GM10248 (cell line): ENCODE data around the gene NTPCR.

Experiments
- CTCF ChIA-PET: fragments of 300-600 bp; sonication (Branson Sonifier 250); formaldehyde crosslinking; extraction: SDS; loops from one replicate; lab custom pipeline; 2021; ENCODE audit warnings: antibody characterized with exemption; lab: Yijun Ruan, JAX
- POLR2A ChIA-PET: fragments of 350-650 bp; sonication (Branson Sonifier 250); formaldehyde crosslinking; extraction: SDS; loops from one replicate; lab custom pipeline; 2020; ENCODE audit warnings: antibody characterized with exemption; lab: Yijun Ruan, JAX
- DNase-seq: peaks from one replicate; pipeline ENCODE4 v3.0.0; 2012; ENCODE audit errors: extremely low spot score
- TF ChIP-seq, protein P1 (sequence below): IDR thresholded peaks from 2 replicates; pipeline ENCODE4 v1.5.1; 2012; ENCODE audit warnings: mild to moderate bottlenecking, low read depth; ENCODE audit errors: extremely low read depth, missing control alignments, control extremely low read depth

Gene NTPCR

DNA sequence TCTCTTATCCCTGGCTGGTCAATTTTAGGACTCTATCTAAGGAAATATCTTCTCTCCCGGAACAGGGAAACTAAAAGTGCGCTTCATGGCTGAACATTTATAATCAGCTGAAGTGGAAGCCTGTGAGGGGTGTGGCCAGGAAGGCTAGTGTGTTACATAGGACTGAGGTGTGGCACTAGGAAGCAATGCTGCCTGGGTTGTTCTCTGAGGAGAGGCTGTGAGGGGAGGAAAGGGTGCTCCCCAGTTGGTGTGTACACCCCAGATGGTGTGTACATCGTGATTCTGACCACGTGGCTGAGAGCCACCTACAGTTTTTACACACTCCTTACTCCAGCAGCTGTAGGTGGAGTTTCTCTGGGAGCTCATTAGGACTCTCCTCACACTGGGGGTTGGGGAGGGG lies 16.3 kb downstream of the NTPCR start:
- ChIA-PET CTCF (interaction anchor here (2.4 to 8.9 kb wide), 2 partner anchors 13 to 26 kb away, joined by 5 to 74 read pairs; no protein-coding TSS in a partner anchor), POLR2A (no interaction called here)
- TF ChIP-seq, protein P1, sequence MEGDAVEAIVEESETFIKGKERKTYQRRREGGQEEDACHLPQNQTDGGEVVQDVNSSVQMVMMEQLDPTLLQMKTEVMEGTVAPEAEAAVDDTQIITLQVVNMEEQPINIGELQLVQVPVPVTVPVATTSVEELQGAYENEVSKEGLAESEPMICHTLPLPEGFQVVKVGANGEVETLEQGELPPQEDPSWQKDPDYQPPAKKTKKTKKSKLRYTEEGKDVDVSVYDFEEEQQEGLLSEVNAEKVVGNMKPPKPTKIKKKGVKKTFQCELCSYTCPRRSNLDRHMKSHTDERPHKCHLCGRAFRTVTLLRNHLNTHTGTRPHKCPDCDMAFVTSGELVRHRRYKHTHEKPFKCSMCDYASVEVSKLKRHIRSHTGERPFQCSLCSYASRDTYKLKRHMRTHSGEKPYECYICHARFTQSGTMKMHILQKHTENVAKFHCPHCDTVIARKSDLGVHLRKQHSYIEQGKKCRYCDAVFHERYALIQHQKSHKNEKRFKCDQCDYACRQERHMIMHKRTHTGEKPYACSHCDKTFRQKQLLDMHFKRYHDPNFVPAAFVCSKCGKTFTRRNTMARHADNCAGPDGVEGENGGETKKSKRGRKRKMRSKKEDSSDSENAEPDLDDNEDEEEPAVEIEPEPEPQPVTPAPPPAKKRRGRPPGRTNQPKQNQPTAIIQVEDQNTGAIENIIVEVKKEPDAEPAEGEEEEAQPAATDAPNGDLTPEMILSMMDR, result no peak
- DNase-seq, result no peak

GRCh38 chr1:232968391-232968790 lies 18.0 kb downstream of the NTPCR start:
- TF ChIP-seq, protein P1, result no peak
- CTCF ChIA-PET, result interaction anchor here (1.7 to 8.9 kb wide), 3 partner anchors 8 to 24 kb away, joined by 5 to 74 read pairs (median 5); no protein-coding TSS in a partner anchor
- no peak for DNase-seq
- POLR2A ChIA-PET, result no interaction called here

DNA sequence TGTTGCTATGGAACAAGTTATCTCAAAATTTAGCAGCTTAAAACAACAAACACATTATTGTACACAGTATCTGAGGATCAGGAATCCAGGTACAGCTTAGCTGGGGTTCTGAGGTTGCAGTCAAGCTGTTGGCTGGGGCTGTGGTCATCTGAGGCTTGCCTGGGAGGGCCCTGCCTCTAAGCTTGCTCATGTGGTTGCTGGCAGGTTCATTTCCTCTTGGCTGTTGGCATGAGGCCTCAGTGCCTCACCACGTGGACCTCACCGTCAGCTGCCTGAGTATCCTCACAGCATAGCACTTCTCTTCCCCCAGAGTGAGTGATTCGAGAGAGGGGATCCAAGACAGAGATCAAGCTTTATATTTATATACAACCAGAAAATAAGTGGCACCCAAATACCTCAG lies 18.6 kb downstream of the NTPCR start:
- DNase-seq, result no peak
- TF ChIP-seq, protein P1, result no peak
- ChIA-PET POLR2A (no interaction called here), CTCF (interaction anchor here (1.7 to 8.9 kb wide), 3 partner anchors 8 to 23 kb away, joined by 5 to 74 read pairs (median 5); no protein-coding TSS in a partner anchor)

DNA sequence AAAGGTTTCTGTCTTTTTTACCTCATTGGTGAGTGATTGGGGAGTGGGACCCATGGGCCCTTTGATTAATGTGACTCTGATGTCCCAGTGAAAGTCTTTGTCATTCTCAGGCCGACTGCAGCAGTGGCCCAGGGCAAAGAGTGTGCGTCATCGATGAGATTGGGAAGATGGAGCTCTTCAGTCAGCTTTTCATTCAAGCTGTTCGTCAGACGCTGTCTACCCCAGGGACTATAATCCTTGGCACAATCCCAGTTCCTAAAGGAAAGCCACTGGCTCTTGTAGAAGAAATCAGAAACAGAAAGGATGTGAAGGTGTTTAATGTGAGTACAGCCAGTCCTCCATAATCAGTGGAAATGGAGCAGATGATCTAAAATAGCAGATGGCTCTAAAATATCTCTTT lies 19.4 kb downstream of the NTPCR start:
- TF ChIP-seq, protein P1, result no peak
- POLR2A ChIA-PET, result no interaction called here
- CTCF ChIA-PET, result interaction anchor here (8.9 kb wide), 1 partner anchor 16 kb away, joined by 74 read pairs; no protein-coding TSS in a partner anchor
- DNase-seq, result no peak

DNA sequence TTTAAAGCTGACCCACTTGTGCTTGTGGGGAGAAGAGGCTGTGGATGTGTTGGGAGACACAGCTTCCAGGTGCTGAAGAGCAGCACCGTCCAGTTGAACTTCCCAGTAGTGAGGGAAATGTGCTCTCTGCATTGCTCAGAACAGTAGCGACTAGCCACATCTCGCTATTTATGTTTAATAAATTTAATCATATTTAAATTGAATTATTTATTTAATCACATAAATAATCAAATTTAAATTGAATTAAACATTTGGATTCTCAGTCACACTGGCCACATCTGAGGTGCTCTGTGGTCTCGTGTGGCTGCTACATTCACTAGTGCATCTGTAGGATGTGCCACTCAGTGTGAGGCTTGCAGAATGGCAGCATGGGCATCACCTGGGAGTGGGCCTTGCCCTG lies 20.1 kb downstream of the NTPCR start:
- ChIA-PET POLR2A (no interaction called here), CTCF (interaction anchor here (8.9 kb wide), 1 partner anchor 16 kb away, joined by 74 read pairs; no protein-coding TSS in a partner anchor)
- no peak for DNase-seq
- TF ChIP-seq, protein P1, result no peak

DNA sequence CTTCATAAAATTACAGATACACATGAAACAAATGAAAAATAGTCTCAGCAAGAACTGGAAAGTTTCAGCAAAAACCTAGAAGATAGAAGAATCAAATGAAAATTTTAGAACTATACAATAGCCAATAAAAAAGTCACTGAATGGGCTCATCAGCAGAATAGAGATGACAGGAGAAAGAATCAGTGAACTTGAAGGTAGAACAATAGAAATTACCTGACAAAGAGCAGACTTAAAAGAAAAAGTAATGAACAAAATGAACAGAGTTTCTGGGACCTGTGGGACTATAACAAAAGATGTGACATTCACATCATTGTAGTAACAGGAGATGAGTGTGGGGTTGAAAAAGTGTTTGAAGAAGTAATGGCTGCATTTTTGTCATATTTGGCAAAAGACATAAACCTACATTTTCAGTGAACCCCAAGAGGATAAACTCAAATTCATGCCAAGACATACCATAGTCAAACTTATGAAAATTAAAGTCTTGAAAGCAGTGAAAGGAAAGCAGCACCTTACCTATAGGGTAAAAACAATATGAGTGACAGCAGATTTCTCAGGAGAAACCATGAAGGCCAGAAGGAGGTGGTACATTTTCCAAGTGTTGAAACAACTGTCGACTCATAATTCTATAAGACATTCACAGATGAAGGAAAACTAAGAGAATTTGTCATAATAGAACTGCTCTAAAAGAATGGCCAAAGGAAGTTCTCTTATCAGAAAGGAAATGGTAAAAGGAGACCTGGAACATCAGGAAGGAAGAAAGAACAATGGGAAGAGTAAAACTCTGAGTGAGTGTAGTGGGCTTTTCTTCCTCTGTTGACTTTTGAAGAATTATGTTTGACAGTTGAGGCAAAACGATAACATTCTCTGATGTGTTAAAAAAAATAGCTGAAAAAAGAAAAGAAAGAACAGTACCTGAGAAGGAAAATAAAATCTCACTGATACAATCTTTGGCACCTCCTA lies 23.5 kb downstream of the NTPCR start:
- DNase-seq, result no peak
- ChIA-PET POLR2A (no interaction called here), CTCF (no interaction called here)
- TF ChIP-seq, protein P1, result no peak
